ENCODE results near the gene TNKS2. TPM values are rescaled to one million over a fixed set of nuclear protein-coding genes. Genes with fewer than 3 reads are reported as not detected.

TNKS2 gene
- polyA plus RNA-seq, 1 of the 3 experiments (the other 2 are of a cell fraction), result 12.5 TPM

DNA sequence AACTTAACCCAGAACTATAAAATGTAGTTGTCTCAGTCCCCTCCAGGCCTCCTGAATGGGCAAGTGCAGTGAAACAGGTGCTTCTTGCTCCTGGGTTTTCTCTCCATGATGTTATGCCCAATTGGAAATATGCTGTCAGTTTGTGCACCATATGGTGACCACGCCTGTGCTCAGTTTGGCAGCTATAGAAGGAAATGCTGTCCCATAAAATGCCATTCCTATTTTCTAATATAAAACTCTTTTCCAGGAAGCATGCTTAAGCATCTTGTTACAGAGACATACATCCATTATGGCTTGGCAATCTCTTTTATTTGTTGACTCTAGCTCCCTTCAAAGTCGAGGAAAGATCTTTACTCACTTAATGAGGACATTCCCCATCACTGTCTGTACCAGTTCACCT is 65.9 kb downstream of the TNKS2 start:
- H3F3A ChIP-seq (replicated peaks; ENCODE audit: insufficient read depth), result peaks cover 9% of the 10 kb centered on the region
- no peaks in the 10 kb centered on the region for H3K9me2 ChIP-seq
- no peaks in the 10 kb centered on the region for H3K27me3 ChIP-seq (ENCODE audit: insufficient read depth)
- TF ChIP-seq POLR2AphosphoS5 (IDR thresholded peaks at IDR 0.05; ENCODE audit: low read depth, low read length) (no peak), FOXM1 (IDR thresholded peaks at IDR 0.05; ENCODE audit: low read depth) (no peak), TCF12 (IDR thresholded peaks at IDR 0.05) (no peak), CHD2 (IDR thresholded peaks at IDR 0.05; ENCODE audit: low read length, partially characterized antibody) (no peak), SIN3A (IDR thresholded peaks at IDR 0.05; ENCODE audit: borderline replicate concordance, low read depth, low read length) (no peak), RXRA (IDR thresholded peaks at IDR 0.05; ENCODE audit: borderline replicate concordance, low read depth) (no peak), JUND (IDR thresholded peaks at IDR 0.05) (no peak), NFIC (IDR thresholded peaks at IDR 0.05; ENCODE audit: borderline replicate concordance) (no peak), RFX5 (IDR thresholded peaks at IDR 0.05; ENCODE audit: low read length) (no peak), GABPA (IDR thresholded peaks at IDR 0.05; ENCODE audit: low read depth) (no peak), ELF1 (IDR thresholded peaks at IDR 0.05) (no peak)
- TF ChIP-seq, protein P1, sequence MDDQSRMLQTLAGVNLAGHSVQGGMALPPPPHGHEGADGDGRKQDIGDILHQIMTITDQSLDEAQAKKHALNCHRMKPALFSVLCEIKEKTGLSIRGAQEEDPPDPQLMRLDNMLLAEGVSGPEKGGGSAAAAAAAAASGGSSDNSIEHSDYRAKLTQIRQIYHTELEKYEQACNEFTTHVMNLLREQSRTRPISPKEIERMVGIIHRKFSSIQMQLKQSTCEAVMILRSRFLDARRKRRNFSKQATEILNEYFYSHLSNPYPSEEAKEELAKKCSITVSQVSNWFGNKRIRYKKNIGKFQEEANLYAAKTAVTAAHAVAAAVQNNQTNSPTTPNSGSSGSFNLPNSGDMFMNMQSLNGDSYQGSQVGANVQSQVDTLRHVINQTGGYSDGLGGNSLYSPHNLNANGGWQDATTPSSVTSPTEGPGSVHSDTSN (IDR thresholded peaks at IDR 0.05), result no peak
- TF ChIP-seq, protein P2, sequence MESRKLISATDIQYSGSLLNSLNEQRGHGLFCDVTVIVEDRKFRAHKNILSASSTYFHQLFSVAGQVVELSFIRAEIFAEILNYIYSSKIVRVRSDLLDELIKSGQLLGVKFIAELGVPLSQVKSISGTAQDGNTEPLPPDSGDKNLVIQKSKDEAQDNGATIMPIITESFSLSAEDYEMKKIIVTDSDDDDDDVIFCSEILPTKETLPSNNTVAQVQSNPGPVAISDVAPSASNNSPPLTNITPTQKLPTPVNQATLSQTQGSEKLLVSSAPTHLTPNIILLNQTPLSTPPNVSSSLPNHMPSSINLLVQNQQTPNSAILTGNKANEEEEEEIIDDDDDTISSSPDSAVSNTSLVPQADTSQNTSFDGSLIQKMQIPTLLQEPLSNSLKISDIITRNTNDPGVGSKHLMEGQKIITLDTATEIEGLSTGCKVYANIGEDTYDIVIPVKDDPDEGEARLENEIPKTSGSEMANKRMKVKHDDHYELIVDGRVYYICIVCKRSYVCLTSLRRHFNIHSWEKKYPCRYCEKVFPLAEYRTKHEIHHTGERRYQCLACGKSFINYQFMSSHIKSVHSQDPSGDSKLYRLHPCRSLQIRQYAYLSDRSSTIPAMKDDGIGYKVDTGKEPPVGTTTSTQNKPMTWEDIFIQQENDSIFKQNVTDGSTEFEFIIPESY (IDR thresholded peaks at IDR 0.05; ENCODE audit: borderline replicate concordance, low read depth), result no peak
- H4K20me1 ChIP-seq (ENCODE audit: insufficient read depth), result no peaks in the 10 kb centered on the region
- no peak overlapping the region for H3K27ac ChIP-seq (ENCODE audit: low read depth in 2 of 2, low read length in 1 of 2)
- ChIA-PET CTCF (interaction anchor here (1.4 kb wide), 1 partner anchor 49 kb away, joined by 7 read pairs; no protein-coding TSS in a partner anchor), POLR2A (no interaction called here)
- no peak overlapping the region for H3K4me2 ChIP-seq
- no peaks in the 10 kb centered on the region for H3K9me3 ChIP-seq
- WGBS (ENCODE audit: low lambda C conversion rate), result 47% methylated on average over 2 of the region's 2 CpGs
- H2AFZ ChIP-seq (ENCODE audit: low read depth), result no peak overlapping the region
- H3K4me1 ChIP-seq (ENCODE audit: control insufficient read depth in 1 of 2, insufficient read depth in 2 of 2, low read depth in 1 of 2, low read length in 1 of 2), result no peaks in the 10 kb centered on the region; a peak in 1 of 4 replicates
- H3K79me2 ChIP-seq (ENCODE audit: insufficient read depth), result no peaks in the 10 kb centered on the region
- DNase-seq, result no peak
- H3K9ac ChIP-seq, result no peak overlapping the region
- peaks cover 68 to 70% of the 10 kb centered on the region in 2 experiments for H3K36me3 ChIP-seq (replicated peaks in 1 of 2; ENCODE audit: control insufficient read depth in 1 of 2, insufficient read depth in 2 of 2, low read length in 1 of 2)
- no peak overlapping the region for H3K4me3 ChIP-seq (ENCODE audit: low read depth in 2 of 2, low read length in 1 of 2)

DNA sequence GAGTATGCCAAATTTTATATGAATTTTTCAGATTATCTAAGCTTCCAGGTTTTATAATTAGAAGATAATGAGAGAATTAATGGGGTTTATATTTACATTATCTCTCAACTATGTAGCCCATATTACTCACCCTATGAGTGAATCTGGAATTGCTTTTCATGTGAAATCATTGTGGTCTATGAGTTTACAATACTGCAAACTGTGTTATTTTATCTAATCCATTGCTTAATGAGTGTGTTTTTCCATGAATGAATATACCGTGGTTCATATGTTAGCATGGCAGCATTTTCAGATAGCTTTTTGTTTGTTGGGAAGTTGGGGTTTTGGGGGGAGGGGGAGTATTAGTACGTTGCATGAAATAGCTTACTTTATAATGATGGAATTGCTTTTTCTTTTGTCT is 66.5 kb downstream of the TNKS2 start:
- no peak for DNase-seq
- WGBS (ENCODE audit: low lambda C conversion rate), result 92% methylated on average over 2 of the region's 2 CpGs
- H4K20me1 ChIP-seq (ENCODE audit: insufficient read depth), result no peaks in the 10 kb centered on the region
- TF ChIP-seq RXRA (IDR thresholded peaks at IDR 0.05; ENCODE audit: borderline replicate concordance, low read depth), result no peak
- TF ChIP-seq NRF1 (IDR thresholded peaks at IDR 0.05; ENCODE audit: low read depth, low read length), result no peak
- no peak overlapping the region for H2AFZ ChIP-seq (ENCODE audit: low read depth)
- H3F3A ChIP-seq (replicated peaks; ENCODE audit: insufficient read depth), result peaks cover 9% of the 10 kb centered on the region
- no peaks in the 10 kb centered on the region for H3K27me3 ChIP-seq (ENCODE audit: insufficient read depth)
- no peaks in the 10 kb centered on the region for H3K9me2 ChIP-seq
- H3K9ac ChIP-seq, result no peak overlapping the region
- H3K79me2 ChIP-seq (ENCODE audit: insufficient read depth), result no peaks in the 10 kb centered on the region
- H3K4me2 ChIP-seq, result no peak overlapping the region
- ChIA-PET POLR2A (no interaction called here), CTCF (interaction anchor here (0.6 to 1.5 kb wide), 3 partner anchors 13 to 48 kb away, joined by 3 to 7 read pairs (median 3); no protein-coding TSS in a partner anchor)
- peaks cover 61 to 63% of the 10 kb centered on the region in 2 experiments for H3K36me3 ChIP-seq (replicated peaks in 1 of 2; ENCODE audit: control insufficient read depth in 1 of 2, insufficient read depth in 2 of 2, low read length in 1 of 2)
- H3K9me3 ChIP-seq, result no peaks in the 10 kb centered on the region
- no peak overlapping the region for H3K4me3 ChIP-seq (ENCODE audit: low read depth in 2 of 2, low read length in 1 of 2)
- no peak overlapping the region for H3K27ac ChIP-seq (ENCODE audit: low read depth in 2 of 2, low read length in 1 of 2)
- no peaks in the 10 kb centered on the region; a peak in 1 of 4 replicates for H3K4me1 ChIP-seq (ENCODE audit: control insufficient read depth in 1 of 2, insufficient read depth in 2 of 2, low read depth in 1 of 2, low read length in 1 of 2)
